Measurements from ENCODE around the gene MYO5B. TPM values are rescaled to one million over a fixed set of nuclear protein-coding genes. Genes with fewer than 3 reads are reported as not detected.

Gene MYO5B
- total RNA-seq, 4 donors from 2014 or later, result 1.9 to 18.3 (median 4.4) TPM

DNA sequence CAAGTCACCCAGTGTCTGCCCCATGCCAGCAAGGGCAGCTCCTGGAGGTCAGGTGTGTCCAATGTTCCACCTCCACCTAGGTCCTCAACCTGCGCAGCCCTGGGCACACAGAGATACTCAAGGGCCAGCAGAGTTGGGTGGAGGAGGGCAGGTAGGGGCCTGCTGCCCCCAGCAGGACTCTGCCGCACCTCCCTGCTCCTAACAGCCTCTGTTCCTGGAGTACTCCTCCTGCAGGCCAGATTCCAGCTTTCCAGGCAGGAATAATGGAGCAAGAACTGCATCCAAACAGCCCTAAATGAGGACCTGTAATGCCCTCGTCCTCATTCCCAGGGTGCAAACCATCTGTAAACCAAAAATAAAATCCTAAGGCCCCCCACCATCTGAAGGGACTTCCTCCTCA, 337.2 kb downstream of the MYO5B start:
- no peak for TF ChIP-seq POLR2AphosphoS5 (IDR thresholded peaks at IDR 0.05)
- no peak for TF ChIP-seq POLR2A (IDR thresholded peaks at IDR 0.05)
- no peak for TF ChIP-seq EP300 (IDR thresholded peaks at IDR 0.05)
- no peak for TF ChIP-seq CTCF (IDR thresholded peaks at IDR 0.05)
- 60 to 75% methylated on average over 1 to 2 of the region's 3 CpGs for WGBS, 2 donors (ENCODE audit: low coverage in 1 of 2)
- Histone ChIP-seq H3K27ac (no peak overlapping the region), H3K4me1 (no peaks in the 10 kb centered on the region), H3K4me3 (no peak overlapping the region), H3K36me3 (no peaks in the 10 kb centered on the region), H3K9me3 (no peaks in the 10 kb centered on the region), H3K27me3 (peaks cover 5% of the 10 kb centered on the region)
- no peak for ATAC-seq

- 68% methylated on average over 4 of the region's 6 CpGs; no CpG with 5 or more reads in 1 of the 2 donors for WGBS, 2 donors (ENCODE audit: low coverage in 1 of 2)
- H3K27ac ChIP-seq, result no peak overlapping the region
- H3K4me3 ChIP-seq, result no peak overlapping the region
- no peaks in the 10 kb centered on the region for H3K4me1 ChIP-seq
- no peak for ATAC-seq
- no peak for TF ChIP-seq EP300 (IDR thresholded peaks at IDR 0.05)
- TF ChIP-seq POLR2A (IDR thresholded peaks at IDR 0.05), result no peak
- TF ChIP-seq POLR2AphosphoS5 (IDR thresholded peaks at IDR 0.05), result no peak
- no peak for TF ChIP-seq CTCF (IDR thresholded peaks at IDR 0.05)
- H3K27me3 ChIP-seq, result peaks cover 17% of the 10 kb centered on the region
- no peaks in the 10 kb centered on the region for H3K36me3 ChIP-seq
- H3K9me3 ChIP-seq, result no peaks in the 10 kb centered on the region
Measured at GRCh38 chr18:49856496-49856895, 338.5 kb downstream of the MYO5B start.

DNA sequence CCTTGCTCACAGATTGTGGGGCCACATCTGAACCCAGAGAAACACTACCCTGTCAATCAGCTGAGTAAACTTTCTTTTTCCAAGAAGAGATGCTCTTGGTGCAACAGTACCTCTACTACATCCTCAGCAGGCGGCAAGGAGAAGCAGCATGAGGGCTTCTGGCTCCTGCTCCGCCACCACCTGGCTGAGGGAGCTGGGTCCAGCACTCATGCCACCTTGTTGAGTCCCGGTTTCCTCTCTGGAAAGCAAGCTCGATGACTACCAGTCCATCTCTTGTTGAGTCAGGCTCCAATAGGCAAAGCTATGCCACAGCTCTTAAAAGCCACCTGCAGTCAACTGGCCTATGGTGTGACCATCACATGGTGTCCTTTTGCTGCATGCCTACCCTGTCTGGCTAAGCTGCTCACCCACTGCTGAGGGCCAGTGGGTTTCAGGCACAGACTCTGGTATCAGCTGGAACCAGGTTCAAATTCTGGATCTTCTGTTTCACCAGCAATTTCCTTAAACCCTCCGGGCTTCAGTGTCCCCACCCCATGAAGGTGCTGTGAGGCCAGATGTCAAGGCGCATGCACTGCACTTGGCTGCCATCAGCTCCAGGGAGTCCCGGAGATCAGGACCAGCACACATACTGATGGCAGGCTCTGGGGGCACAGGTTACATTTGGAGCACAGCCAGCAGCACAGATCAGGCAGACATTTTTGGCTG, 339.1 kb downstream of the MYO5B start:
- H3K27ac ChIP-seq, result no peak overlapping the region
- H3K9me3 ChIP-seq, result no peaks in the 10 kb centered on the region
- no peaks in the 10 kb centered on the region for H3K36me3 ChIP-seq
- TF ChIP-seq CTCF (IDR thresholded peaks at IDR 0.05), result no peak
- no peak for TF ChIP-seq POLR2AphosphoS5 (IDR thresholded peaks at IDR 0.05)
- TF ChIP-seq EP300 (IDR thresholded peaks at IDR 0.05), result no peak
- TF ChIP-seq POLR2A (IDR thresholded peaks at IDR 0.05), result no peak
- no peaks in the 10 kb centered on the region for H3K4me1 ChIP-seq
- no peak for ATAC-seq
- H3K4me3 ChIP-seq, result no peak overlapping the region
- WGBS, 2 donors (ENCODE audit: low coverage in 1 of 2), result 100% methylated on average over 2 of the region's 7 CpGs; no CpG with 5 or more reads in 1 of the 2 donors
- H3K27me3 ChIP-seq, result peaks cover 20% of the 10 kb centered on the region

DNA sequence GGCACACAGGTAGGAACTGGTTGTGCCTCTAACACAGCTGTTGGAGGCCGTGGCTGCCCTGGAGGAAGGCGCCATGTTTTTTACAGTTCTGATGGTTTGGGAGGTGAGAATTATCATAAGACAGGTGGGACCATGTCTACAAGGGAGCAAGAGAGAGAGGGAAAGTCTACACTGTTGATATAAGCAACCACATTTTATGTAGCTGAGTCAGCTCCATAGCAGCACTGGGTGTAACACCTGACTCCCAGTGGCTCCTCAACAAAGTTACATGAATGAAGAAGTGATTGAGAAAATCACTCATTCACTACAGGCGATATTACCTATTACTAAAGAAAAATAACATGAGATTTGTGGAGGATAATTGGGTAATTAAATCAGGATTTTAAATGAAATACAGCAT, 340.3 kb downstream of the MYO5B start:
- WGBS, 2 donors (ENCODE audit: low coverage in 1 of 2), result 81 to 88% methylated on average over 3 of the region's 3 CpGs
- Histone ChIP-seq H3K36me3 (no peaks in the 10 kb centered on the region), H3K27ac (no peak overlapping the region), H3K9me3 (no peaks in the 10 kb centered on the region), H3K4me1 (peaks cover 0 to 3% (median 2%) of the 10 kb centered on the region in 3 donors), H3K27me3 (peaks cover 32% of the 10 kb centered on the region), H3K4me3 (no peak overlapping the region)
- ATAC-seq, result no peak
- TF ChIP-seq EP300 (IDR thresholded peaks at IDR 0.05) (no peak), POLR2AphosphoS5 (IDR thresholded peaks at IDR 0.05) (no peak), CTCF (IDR thresholded peaks at IDR 0.05) (no peak), POLR2A (IDR thresholded peaks at IDR 0.05) (no peak)

GRCh38 chr18:49853436-49853835, 341.5 kb downstream of the MYO5B start:
- H3K27me3 ChIP-seq, result peaks cover 44% of the 10 kb centered on the region
- no peak for TF ChIP-seq POLR2AphosphoS5 (IDR thresholded peaks at IDR 0.05)
- TF ChIP-seq CTCF (IDR thresholded peaks at IDR 0.05), result no peak
- no peak for TF ChIP-seq EP300 (IDR thresholded peaks at IDR 0.05)
- no peak for TF ChIP-seq POLR2A (IDR thresholded peaks at IDR 0.05)
- H3K4me3 ChIP-seq, result no peak overlapping the region
- H3K4me1 ChIP-seq, result peaks cover 0 to 7% (median 6%) of the 10 kb centered on the region in 3 donors
- no CpG with 5 or more reads among the region's 8 CpGs for WGBS, 2 donors (ENCODE audit: low coverage in 1 of 2)
- no peak for ATAC-seq
- no peaks in the 10 kb centered on the region for H3K9me3 ChIP-seq
- H3K36me3 ChIP-seq, result no peaks in the 10 kb centered on the region
- no peak overlapping the region for H3K27ac ChIP-seq
